Breast epithelium (tissue), 3 donors: ENCODE measurements around the gene RABGEF1.

ENCODE experiments used
- CTCF ChIP-seq, 3 donors: fragments of 450-650 bp; IDR thresholded peaks; one replicate each; pipeline ENCODE4 v1.5.1; 2016 to 2017; ENCODE audit warnings: antibody characterized with exemption in 3 of 3, mild to moderate bottlenecking in 3 of 3, moderate library complexity in 3 of 3
- POLR2A ChIP-seq: fragments of 450-650 bp; IDR thresholded peaks from one replicate; pipeline ENCODE4 v1.6.1; 2016; ENCODE audit warnings: antibody characterized with exemption, mild to moderate bottlenecking, moderate library complexity
- POLR2AphosphoS5 ChIP-seq, 3 donors: sonication (generic); formaldehyde crosslinking; IDR thresholded peaks; one replicate each; pipeline ENCODE4 v1.6.1; 2017; ENCODE audit warnings: antibody characterized with exemption in 3 of 3

- TF ChIP-seq POLR2A (no peak), CTCF (IDR thresholded peaks at IDR 0.05) (no peak), POLR2AphosphoS5 (IDR thresholded peaks at IDR 0.05) (no peak)
Measured at GRCh38 chr7:66758950-66759628, 18.6 kb downstream of the RABGEF1 start.
